Measurements from ENCODE around the gene MPO.

MPO gene

DNA sequence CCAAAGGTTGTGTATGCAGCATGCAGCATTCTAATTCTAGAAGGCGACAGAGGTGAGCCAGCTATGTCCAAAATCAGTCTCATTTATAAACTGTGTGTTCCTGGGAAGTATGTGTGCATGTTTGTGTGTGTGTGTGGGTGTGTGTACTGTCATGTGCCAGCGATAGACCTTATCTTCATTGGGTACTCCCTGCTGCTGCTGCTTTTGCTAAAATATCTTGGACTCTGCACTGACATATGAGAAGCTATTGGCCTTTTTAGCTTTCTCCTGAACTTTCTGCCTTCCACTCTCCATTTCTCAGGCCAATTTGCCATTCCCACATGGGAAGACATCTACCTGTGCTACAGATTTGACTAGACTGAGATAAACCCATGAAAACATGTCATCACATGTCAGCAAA is 44.3 kb downstream of the MPO start:
- H3K9me2 ChIP-seq (replicated peaks; ENCODE audit: control insufficient read depth, low read length), result no peaks in the 10 kb centered on the region
- H3K79me2 ChIP-seq (ENCODE audit: control insufficient read depth, low read length), result no peaks in the 10 kb centered on the region
- H3F3A ChIP-seq (ENCODE audit: control insufficient read depth, insufficient read depth), result no peaks in the 10 kb centered on the region
- H3K9me3 ChIP-seq (ENCODE audit: control insufficient read depth, insufficient read depth, low read length), result no peaks in the 10 kb centered on the region
- H3K4me2 ChIP-seq (ENCODE audit: low read length), result no peak overlapping the region
- H3K4me3 ChIP-seq (ENCODE audit: low read length), result no peak overlapping the region
- peaks cover 77% of the 10 kb centered on the region for H3K27me3 ChIP-seq (ENCODE audit: control insufficient read depth, low read length)
- H3K4me1 ChIP-seq (ENCODE audit: control insufficient read depth, low read length), result no peaks in the 10 kb centered on the region
- H3K27ac ChIP-seq (ENCODE audit: low read depth, low read length), result no peak overlapping the region
- TF ChIP-seq, protein P1, sequence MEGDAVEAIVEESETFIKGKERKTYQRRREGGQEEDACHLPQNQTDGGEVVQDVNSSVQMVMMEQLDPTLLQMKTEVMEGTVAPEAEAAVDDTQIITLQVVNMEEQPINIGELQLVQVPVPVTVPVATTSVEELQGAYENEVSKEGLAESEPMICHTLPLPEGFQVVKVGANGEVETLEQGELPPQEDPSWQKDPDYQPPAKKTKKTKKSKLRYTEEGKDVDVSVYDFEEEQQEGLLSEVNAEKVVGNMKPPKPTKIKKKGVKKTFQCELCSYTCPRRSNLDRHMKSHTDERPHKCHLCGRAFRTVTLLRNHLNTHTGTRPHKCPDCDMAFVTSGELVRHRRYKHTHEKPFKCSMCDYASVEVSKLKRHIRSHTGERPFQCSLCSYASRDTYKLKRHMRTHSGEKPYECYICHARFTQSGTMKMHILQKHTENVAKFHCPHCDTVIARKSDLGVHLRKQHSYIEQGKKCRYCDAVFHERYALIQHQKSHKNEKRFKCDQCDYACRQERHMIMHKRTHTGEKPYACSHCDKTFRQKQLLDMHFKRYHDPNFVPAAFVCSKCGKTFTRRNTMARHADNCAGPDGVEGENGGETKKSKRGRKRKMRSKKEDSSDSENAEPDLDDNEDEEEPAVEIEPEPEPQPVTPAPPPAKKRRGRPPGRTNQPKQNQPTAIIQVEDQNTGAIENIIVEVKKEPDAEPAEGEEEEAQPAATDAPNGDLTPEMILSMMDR (IDR thresholded peaks at IDR 0.05; ENCODE audit: low read depth, low read length, poor library complexity, severe bottlenecking), result no peak
- no peak for TF ChIP-seq EZH2phosphoT487 (IDR thresholded peaks at IDR 0.05; ENCODE audit: borderline replicate concordance, low read length)
- H3K36me3 ChIP-seq (ENCODE audit: control insufficient read depth, low read length), result no peaks in the 10 kb centered on the region
- no peaks in the 10 kb centered on the region for H4K20me1 ChIP-seq (ENCODE audit: control insufficient read depth, insufficient read depth, low read depth, low read length)

DNA sequence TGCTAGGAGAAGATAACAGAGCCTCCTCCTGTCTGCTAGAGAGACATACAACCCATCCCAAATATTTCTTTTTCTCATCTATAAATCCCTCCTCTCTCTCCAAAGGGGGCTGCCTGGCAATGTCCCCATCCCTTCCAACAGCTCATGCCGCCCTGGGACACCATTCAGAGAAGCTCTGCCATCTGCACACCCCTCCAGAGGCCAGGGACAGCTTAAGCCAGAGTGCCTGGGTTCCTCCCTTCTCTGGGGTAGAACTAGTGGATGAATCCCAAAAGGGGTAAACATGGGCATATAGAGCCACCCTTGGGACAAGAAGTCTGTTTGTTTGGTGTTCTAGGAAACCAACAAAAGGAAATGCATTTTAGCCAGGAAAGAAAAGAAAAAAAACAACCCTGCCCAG is 44.9 kb downstream of the MPO start:
- H3K4me3 ChIP-seq (ENCODE audit: low read length), result no peak overlapping the region
- H3K27ac ChIP-seq (ENCODE audit: low read depth, low read length), result no peak overlapping the region
- no peak overlapping the region for H3K4me2 ChIP-seq (ENCODE audit: low read length)
- no peaks in the 10 kb centered on the region for H4K20me1 ChIP-seq (ENCODE audit: control insufficient read depth, insufficient read depth, low read depth, low read length)
- no peaks in the 10 kb centered on the region for H3K79me2 ChIP-seq (ENCODE audit: control insufficient read depth, low read length)
- no peaks in the 10 kb centered on the region for H3K36me3 ChIP-seq (ENCODE audit: control insufficient read depth, low read length)
- H3K27me3 ChIP-seq (ENCODE audit: control insufficient read depth, low read length), result peaks cover 73% of the 10 kb centered on the region
- no peaks in the 10 kb centered on the region for H3K9me2 ChIP-seq (replicated peaks; ENCODE audit: control insufficient read depth, low read length)
- TF ChIP-seq EZH2phosphoT487 (IDR thresholded peaks at IDR 0.05; ENCODE audit: borderline replicate concordance, low read length), result no peak
- TF ChIP-seq, protein P1 (IDR thresholded peaks at IDR 0.05; ENCODE audit: low read depth, low read length, poor library complexity, severe bottlenecking), result no peak
- no peaks in the 10 kb centered on the region for H3K4me1 ChIP-seq (ENCODE audit: control insufficient read depth, low read length)
- H3K9me3 ChIP-seq (ENCODE audit: control insufficient read depth, insufficient read depth, low read length), result no peaks in the 10 kb centered on the region
- H3F3A ChIP-seq (ENCODE audit: control insufficient read depth, insufficient read depth), result no peaks in the 10 kb centered on the region

- Histone ChIP-seq H4K20me1 (ENCODE audit: control insufficient read depth, insufficient read depth, low read depth, low read length) (no peaks in the 10 kb centered on the region), H3F3A (ENCODE audit: control insufficient read depth, insufficient read depth) (no peaks in the 10 kb centered on the region), H3K4me2 (ENCODE audit: low read length) (no peak overlapping the region), H3K27ac (ENCODE audit: low read depth, low read length) (no peak overlapping the region), H3K9me2 (replicated peaks; ENCODE audit: control insufficient read depth, low read length) (no peaks in the 10 kb centered on the region), H3K9me3 (ENCODE audit: control insufficient read depth, insufficient read depth, low read length) (no peaks in the 10 kb centered on the region), H3K79me2 (ENCODE audit: control insufficient read depth, low read length) (no peaks in the 10 kb centered on the region), H3K4me1 (ENCODE audit: control insufficient read depth, low read length) (no peaks in the 10 kb centered on the region), H3K4me3 (ENCODE audit: low read length) (no peak overlapping the region), H3K36me3 (ENCODE audit: control insufficient read depth, low read length) (no peaks in the 10 kb centered on the region), H3K27me3 (ENCODE audit: control insufficient read depth, low read length) (peaks cover 65% of the 10 kb centered on the region)
- TF ChIP-seq EZH2phosphoT487 (IDR thresholded peaks at IDR 0.05; ENCODE audit: borderline replicate concordance, low read length), result no peak
- TF ChIP-seq, protein P1 (IDR thresholded peaks at IDR 0.05; ENCODE audit: low read depth, low read length, poor library complexity, severe bottlenecking), result no peak
These were observed 46.2 kb downstream of the MPO start for GRCh38 chr17:58234512-58234911.

- no peak overlapping the region for H3K4me2 ChIP-seq (ENCODE audit: low read length)
These were observed 47.2 kb downstream of the MPO start for GRCh38 chr17:58233543-58233942.

More at GRCh38 chr17:58233543-58233942, 47.2 kb downstream of the MPO start:
- H3K27me3 ChIP-seq (ENCODE audit: control insufficient read depth, low read length), result peaks cover 58% of the 10 kb centered on the region
- no peak overlapping the region for H3K27ac ChIP-seq (ENCODE audit: low read depth, low read length)
- no peaks in the 10 kb centered on the region for H3K36me3 ChIP-seq (ENCODE audit: control insufficient read depth, low read length)
- no peaks in the 10 kb centered on the region for H3K79me2 ChIP-seq (ENCODE audit: control insufficient read depth, low read length)
- H3K4me1 ChIP-seq (ENCODE audit: control insufficient read depth, low read length), result no peaks in the 10 kb centered on the region
- H3K9me3 ChIP-seq (ENCODE audit: control insufficient read depth, insufficient read depth, low read length), result no peaks in the 10 kb centered on the region
- no peaks in the 10 kb centered on the region for H3F3A ChIP-seq (ENCODE audit: control insufficient read depth, insufficient read depth)
- H3K4me3 ChIP-seq (ENCODE audit: low read length), result no peak overlapping the region
- H3K9me2 ChIP-seq (replicated peaks; ENCODE audit: control insufficient read depth, low read length), result no peaks in the 10 kb centered on the region
- no peaks in the 10 kb centered on the region for H4K20me1 ChIP-seq (ENCODE audit: control insufficient read depth, insufficient read depth, low read depth, low read length)
- TF ChIP-seq, protein P1 (IDR thresholded peaks at IDR 0.05; ENCODE audit: low read depth, low read length, poor library complexity, severe bottlenecking), result no peak
- no peak for TF ChIP-seq EZH2phosphoT487 (IDR thresholded peaks at IDR 0.05; ENCODE audit: borderline replicate concordance, low read length)
